Heart left ventricle (tissue), 13 donors: ENCODE measurements around the gene GPR107.

Source experiments
- CTCF ChIP-seq, 12 donors: fragments of 200-600 bp; sonication (generic) in 4 of 12; IDR thresholded peaks; one replicate each; pipeline versions ENCODE4 v1.5.0 to v1.8.0; 2018 to 2022; ENCODE audit warnings: antibody characterized with exemption in 12 of 12, mild to moderate bottlenecking in 5 of 12
- POLR2A ChIP-seq, 2 donors: fragments of 450-650 bp; IDR thresholded peaks; one replicate each; pipeline ENCODE4 v1.6.1; 2017; ENCODE audit warnings: antibody characterized with exemption in 2 of 2, mild to moderate bottlenecking in 2 of 2, moderate library complexity in 2 of 2
- donor health status: ischemic (EF 13 %, LVEDD 7.1; RV severe dilation, severe dysfunction).
- donor health status: DM: no; HTN: yes; CAD: no.
- donor health status: DM: no; HTN: no; CAD: no.
- donor health status: ischemic (EF 25% LVEDD 6.9; RV normal size, moderate dysfunction).
- donor health status: ischemic (EF 25% LVEDD 5.7; RV mildly dilated, moderate dysfunction).
- donor health status: ischemic (EF 35%, LVEDD 5.7; RV mildly dilated, moderate dysfunction).
- donor health status: nonischemic (EF 11% LVEDD 7.7; RV severe dilation, severe dysfunction).
- donor health status: DM: yes; HTN: yes; CAD: no.
- donor health status: PGD.
- donor health status: ischemic (EF 29% LVEDD 5.4; RV normal size, mild dysfunction).
- donor health status: nonischemic (EF 23%, LVEDD 6.1; RV moderate dilation, normal function).

- no peak for TF ChIP-seq CTCF (IDR thresholded peaks at IDR 0.05)
- TF ChIP-seq POLR2A (IDR thresholded peaks at IDR 0.05), result no peak
These were observed 107.3 kb downstream of the GPR107 start for GRCh38 chr9:130160862-130161470.
